HG03025 (cell line): Measurements from ENCODE around the gene ADCY7.
"Not testable (repeated sequence)": the region's sequence is repeated elsewhere in the genome, so short reads cannot be mapped to it uniquely, and the experiment has no call there.

ENCODE experiments used
- ATAC-seq: cut with Tn5 transposase; IDR thresholded peaks from one replicate; pipeline ENCODE4 v1.9.1; 2021; ENCODE audit warnings: mild to moderate bottlenecking, moderate library complexity; ENCODE audit not compliant: unreplicated experiment, low FRiP score

ADCY7 gene

GRCh38 chr16:50266337-50267091, at the start of gene ADCY7:
Gene ADCY7 (plus strand): TSS chr16:50266551. CDS start chr16:50288180, 21,629 bp downstream.
- peak; percentile 66 for ATAC-seq

GRCh38 chr16:50219402-50219975, 46.9 kb upstream of the ADCY7 start:
- no peak for ATAC-seq

- ATAC-seq: no peak
These were observed 42.1 kb upstream of the ADCY7 start for GRCh38 chr16:50224286-50224685.

- ATAC-seq: no peak
These were observed 39.2 kb upstream of the ADCY7 start for GRCh38 chr16:50227120-50227519.

GRCh38 chr16:50227665-50228064, 38.7 kb upstream of the ADCY7 start:
- ATAC-seq: no peak

- ATAC-seq: no peak
These were observed 37.9 kb upstream of the ADCY7 start for GRCh38 chr16:50228364-50228868.

GRCh38 chr16:50229149-50229726, 37.1 kb upstream of the ADCY7 start:
- no peak for ATAC-seq

- no peak for ATAC-seq
These were observed 31.4 kb upstream of the ADCY7 start for GRCh38 chr16:50234771-50235556.

GRCh38 chr16:50235581-50235980, 30.8 kb upstream of the ADCY7 start:
- no peak for ATAC-seq

- ATAC-seq: no peak
These were observed 28.0 kb upstream of the ADCY7 start for GRCh38 chr16:50238314-50238713.

- ATAC-seq: no peak
These were observed 27.5 kb upstream of the ADCY7 start for GRCh38 chr16:50238868-50239301.

- ATAC-seq: not testable (repeated sequence)
These were observed 23.3 kb upstream of the ADCY7 start for GRCh38 chr16:50243024-50243423.

GRCh38 chr16:50244140-50244503, 22.2 kb upstream of the ADCY7 start:
- no peak for ATAC-seq

GRCh38 chr16:50244504-50245416, 21.6 kb upstream of the ADCY7 start:
- ATAC-seq: no peak

- ATAC-seq: peak; percentile 63
These were observed 20.7 kb upstream of the ADCY7 start for GRCh38 chr16:50245417-50246298.

GRCh38 chr16:50246299-50247122, 19.8 kb upstream of the ADCY7 start:
- ATAC-seq: no peak

GRCh38 chr16:50247123-50247905, 19.0 kb upstream of the ADCY7 start:
- ATAC-seq: no peak
